GM10266 (cell line): ENCODE results near the gene MYORG.

Experiments used
- DNase-seq: peaks from one replicate; pipeline ENCODE4 v3.0.0; 2012; ENCODE audit errors: extremely low spot score
- TF ChIP-seq, protein P1 (sequence below): IDR thresholded peaks from 2 replicates; pipeline ENCODE4 v1.5.1; 2012; ENCODE audit warnings: mild to moderate bottlenecking, low read depth; ENCODE audit not compliant: control insufficient read depth, insufficient read depth; ENCODE audit errors: missing control alignments

MYORG gene

DNA sequence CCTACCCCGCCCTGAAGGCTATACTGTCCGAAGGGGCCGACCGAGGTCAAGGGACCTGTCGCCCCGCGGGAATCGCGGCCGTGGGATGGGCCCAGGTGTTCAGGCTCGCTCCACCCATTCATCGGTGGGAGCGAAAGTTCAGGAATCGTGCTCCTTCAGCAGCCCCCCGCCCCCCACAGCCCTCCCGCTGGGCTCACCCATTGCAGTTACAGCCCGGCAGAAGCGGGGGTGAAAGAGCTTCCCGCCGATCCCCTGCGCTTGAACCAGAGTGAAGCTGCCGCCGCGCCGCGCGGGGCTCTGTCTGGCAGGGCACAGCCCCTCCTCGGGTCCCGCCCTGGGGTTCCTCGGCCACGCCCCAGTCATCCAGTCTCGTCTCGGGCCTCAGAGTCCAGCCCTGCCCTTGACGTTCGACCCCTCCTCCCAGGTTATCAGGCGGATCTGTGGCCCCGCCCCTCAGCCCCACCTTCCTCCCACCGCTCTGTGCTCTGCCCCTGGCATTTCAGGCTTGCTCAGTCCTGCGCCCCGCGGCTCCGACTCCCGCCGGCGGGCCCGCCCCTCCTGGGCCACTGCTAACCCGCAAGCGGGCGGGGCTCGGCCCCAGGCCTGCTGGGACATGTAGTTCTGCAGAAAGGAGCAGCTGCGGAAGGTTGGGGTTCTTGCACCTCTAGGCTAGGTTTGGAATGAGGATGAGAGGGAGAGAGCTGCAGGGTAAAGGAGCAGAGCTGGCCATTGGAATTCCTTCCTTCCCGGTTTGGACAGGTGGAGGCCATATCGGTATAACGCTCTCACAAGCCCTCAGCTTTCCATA lies at the start of gene MYORG:
Gene MYORG, minus strand, starts transcription at position 303 of the 808 bp plus-strand sequence. CDS start 3,955 bp downstream, outside the sequence.
- TF ChIP-seq, protein P1, sequence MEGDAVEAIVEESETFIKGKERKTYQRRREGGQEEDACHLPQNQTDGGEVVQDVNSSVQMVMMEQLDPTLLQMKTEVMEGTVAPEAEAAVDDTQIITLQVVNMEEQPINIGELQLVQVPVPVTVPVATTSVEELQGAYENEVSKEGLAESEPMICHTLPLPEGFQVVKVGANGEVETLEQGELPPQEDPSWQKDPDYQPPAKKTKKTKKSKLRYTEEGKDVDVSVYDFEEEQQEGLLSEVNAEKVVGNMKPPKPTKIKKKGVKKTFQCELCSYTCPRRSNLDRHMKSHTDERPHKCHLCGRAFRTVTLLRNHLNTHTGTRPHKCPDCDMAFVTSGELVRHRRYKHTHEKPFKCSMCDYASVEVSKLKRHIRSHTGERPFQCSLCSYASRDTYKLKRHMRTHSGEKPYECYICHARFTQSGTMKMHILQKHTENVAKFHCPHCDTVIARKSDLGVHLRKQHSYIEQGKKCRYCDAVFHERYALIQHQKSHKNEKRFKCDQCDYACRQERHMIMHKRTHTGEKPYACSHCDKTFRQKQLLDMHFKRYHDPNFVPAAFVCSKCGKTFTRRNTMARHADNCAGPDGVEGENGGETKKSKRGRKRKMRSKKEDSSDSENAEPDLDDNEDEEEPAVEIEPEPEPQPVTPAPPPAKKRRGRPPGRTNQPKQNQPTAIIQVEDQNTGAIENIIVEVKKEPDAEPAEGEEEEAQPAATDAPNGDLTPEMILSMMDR: no peak
- peak; percentile 99 for DNase-seq

- no peak for DNase-seq
- TF ChIP-seq, protein P1: no peak
Observed at GRCh38 chr9:34419716-34420504, 43.2 kb upstream of the MYORG start.

GRCh38 chr9:34417734-34418133 lies 41.0 kb upstream of the MYORG start:
- no peak for DNase-seq
- TF ChIP-seq, protein P1: no peak

- DNase-seq: no peak
- TF ChIP-seq, protein P1: no peak
Observed at GRCh38 chr9:34413231-34413852, 36.6 kb upstream of the MYORG start.

DNA sequence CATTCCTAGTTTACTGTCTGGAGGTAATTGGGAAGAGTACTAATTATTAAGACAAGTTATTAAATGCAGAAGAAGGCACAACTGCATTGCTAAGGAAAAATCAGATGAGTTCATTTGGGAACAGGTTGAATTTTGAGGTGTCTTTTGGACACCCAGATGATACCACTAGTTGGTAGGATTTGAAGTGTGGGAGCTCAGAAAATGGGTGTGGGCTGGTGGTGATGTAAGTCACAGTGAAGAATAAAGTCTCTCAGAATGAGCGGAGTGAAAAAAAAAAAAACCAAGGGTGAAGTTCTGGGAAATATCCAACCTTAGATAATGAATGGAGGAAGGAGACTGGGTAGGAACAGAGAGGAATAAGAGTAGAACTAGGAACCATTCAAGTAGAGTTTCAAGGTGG lies 35.6 kb upstream of the MYORG start:
- DNase-seq: no peak
- TF ChIP-seq, protein P1: no peak

- no peak for DNase-seq
- TF ChIP-seq, protein P1: no peak
Observed at GRCh38 chr9:34409154-34409553, 32.5 kb upstream of the MYORG start.

DNA sequence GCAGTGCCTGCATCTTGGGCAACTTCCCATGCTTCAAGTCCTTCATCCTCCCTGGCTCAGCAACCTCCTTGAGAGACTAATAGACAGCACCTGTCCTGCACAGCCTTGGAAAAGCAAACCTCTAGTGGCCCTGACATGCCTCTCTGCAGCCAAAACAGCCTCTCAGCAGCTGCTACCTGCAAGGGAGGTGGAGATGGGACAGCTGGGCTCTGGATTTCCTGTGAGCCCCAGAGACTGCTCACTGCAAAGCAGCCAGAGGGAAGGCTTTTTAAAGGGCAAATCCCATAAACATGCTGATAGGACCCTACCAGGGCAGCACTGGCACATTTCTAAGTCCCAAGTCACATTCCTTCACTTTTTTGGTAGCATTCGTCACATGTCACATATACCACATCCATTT lies 31.5 kb upstream of the MYORG start:
- TF ChIP-seq, protein P1: no peak

More for the DNA sequence above, 31.5 kb upstream of the MYORG start:
- no peak for DNase-seq
